ENCODE results near the gene RPLP1. TPM values are rescaled to one million over a fixed set of nuclear protein-coding genes. Genes with fewer than 3 reads are reported as not detected.

RPLP1 gene
- polyA plus RNA-seq, 1 donor (not counting 4 experiments of a cell fraction or from before 2014, with no cell fraction given), result 755 TPM

DNA sequence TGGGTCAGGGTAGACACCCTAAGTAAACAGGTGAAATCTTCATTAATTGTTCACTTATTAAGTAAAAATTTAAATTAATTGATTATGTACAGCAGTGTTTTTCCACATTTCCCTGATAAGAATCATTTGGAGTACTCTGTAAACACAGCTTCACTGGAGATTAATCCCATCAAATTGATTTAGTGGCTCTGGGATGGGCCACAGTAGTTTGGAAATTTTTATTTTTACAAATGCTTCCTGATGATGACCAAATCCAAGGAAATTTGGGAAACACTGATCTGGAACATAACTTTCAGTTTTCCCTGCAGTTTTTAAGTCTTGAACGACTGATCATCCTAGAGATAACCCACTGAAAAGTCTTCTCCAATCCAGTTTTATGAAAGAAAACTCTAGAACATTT lies 18.8 kb upstream of the RPLP1 start:
- no peaks in the 10 kb centered on the region for H3K9me3 ChIP-seq (ENCODE audit: control insufficient read depth, low read depth, low read length)
- no peaks in the 10 kb centered on the region for H4K20me1 ChIP-seq (ENCODE audit: control insufficient read depth, extremely low read depth, insufficient read depth, low read length)
- H3K4me2 ChIP-seq (ENCODE audit: control insufficient read depth, extremely low read depth, insufficient read depth, low read depth, low read length), result no peak overlapping the region
- H3K4me1 ChIP-seq (ENCODE audit: control insufficient read depth, extremely low read depth, insufficient read depth, low read length), result no peaks in the 10 kb centered on the region
- no peaks in the 10 kb centered on the region for H3K27me3 ChIP-seq (ENCODE audit: control insufficient read depth, extremely low read depth, insufficient read depth, low read length)
- H3K79me2 ChIP-seq (ENCODE audit: control insufficient read depth, insufficient read depth, low read length), result peaks cover 13% of the 10 kb centered on the region
- no peak for DNase-seq (ENCODE audit: low read depth, low spot score)
- dilution Hi-C loops (cut with MboI; ENCODE audit: extremely low pct_ligation_motif_present, low sequenced_read_pairs), result no loop called here
- no peak overlapping the region for H3K4me3 ChIP-seq (ENCODE audit: control insufficient read depth in 2 of 3, extremely low read depth in 1 of 3, insufficient read depth in 2 of 3, low read depth in 1 of 3, low read length in 3 of 3)
- no peak overlapping the region for H3K9ac ChIP-seq (ENCODE audit: control insufficient read depth, extremely low read depth, insufficient read depth, low read length)
- no peak for FAIRE-seq
- no peak overlapping the region for H3K27ac ChIP-seq (ENCODE audit: control insufficient read depth, insufficient read depth, low read length)
- H3K36me3 ChIP-seq (ENCODE audit: control insufficient read depth in 2 of 2, extremely low read depth in 1 of 2, insufficient read depth in 2 of 2, low read length in 2 of 2), result peaks cover 8 to 28% of the 10 kb centered on the region in 2 experiments
- H2AFZ ChIP-seq (ENCODE audit: control insufficient read depth, low read length), result no peak overlapping the region
- TF ChIP-seq CTCF (optimal IDR thresholded peaks at IDR 0.05 in 1 of 3, IDR thresholded peaks at IDR 0.05 in 1 of 3, conservative IDR thresholded peaks at IDR 0.05 in 1 of 3; ENCODE audit: extremely low read depth in 1 of 3, insufficient read depth in 2 of 3, low read length in 3 of 3) (no peak), EZH2 (IDR thresholded peaks at IDR 0.05; ENCODE audit: low read length) (no peak)
- H3K9me1 ChIP-seq (ENCODE audit: control insufficient read depth, extremely low read depth, insufficient read depth, low read length), result no peaks in the 10 kb centered on the region

DNA sequence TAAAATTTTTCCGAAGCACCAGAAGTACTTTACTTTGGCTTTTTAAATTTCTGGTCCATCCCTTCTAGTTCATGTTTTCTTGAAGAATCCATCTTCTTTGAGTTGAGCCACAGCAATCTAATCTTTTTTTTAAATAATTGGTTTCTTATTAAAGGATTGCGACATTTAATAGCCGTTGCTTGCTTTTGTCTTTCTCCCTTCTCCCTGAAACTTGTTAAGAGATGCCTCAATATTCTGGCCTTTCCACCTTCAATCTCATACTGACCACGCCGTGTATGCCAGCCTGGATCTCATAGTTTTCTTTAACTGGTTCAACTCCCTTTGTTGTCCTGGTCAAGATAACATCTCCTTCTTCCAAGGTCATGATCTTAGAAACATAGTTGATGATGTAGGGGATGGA lies 18.4 kb upstream of the RPLP1 start:
- FAIRE-seq, result no peak

More for the DNA sequence above, 18.4 kb upstream of the RPLP1 start:
- H3K27ac ChIP-seq (ENCODE audit: control insufficient read depth, insufficient read depth, low read length), result no peak overlapping the region
- TF ChIP-seq EZH2 (IDR thresholded peaks at IDR 0.05; ENCODE audit: low read length) (no peak), CTCF (optimal IDR thresholded peaks at IDR 0.05 in 1 of 3, IDR thresholded peaks at IDR 0.05 in 1 of 3, conservative IDR thresholded peaks at IDR 0.05 in 1 of 3; ENCODE audit: extremely low read depth in 1 of 3, insufficient read depth in 2 of 3, low read length in 3 of 3) (no peak)
- no peak overlapping the region for H2AFZ ChIP-seq (ENCODE audit: control insufficient read depth, low read length)
- no peak overlapping the region for H3K4me2 ChIP-seq (ENCODE audit: control insufficient read depth, extremely low read depth, insufficient read depth, low read depth, low read length)
- no peaks in the 10 kb centered on the region for H3K4me1 ChIP-seq (ENCODE audit: control insufficient read depth, extremely low read depth, insufficient read depth, low read length)
- peaks cover 13% of the 10 kb centered on the region for H3K79me2 ChIP-seq (ENCODE audit: control insufficient read depth, insufficient read depth, low read length)
- no peak overlapping the region for H3K9ac ChIP-seq (ENCODE audit: control insufficient read depth, extremely low read depth, insufficient read depth, low read length)
- no peaks in the 10 kb centered on the region for H3K9me1 ChIP-seq (ENCODE audit: control insufficient read depth, extremely low read depth, insufficient read depth, low read length)
- DNase-seq (ENCODE audit: low read depth, low spot score), result no peak
- no peaks in the 10 kb centered on the region for H3K9me3 ChIP-seq (ENCODE audit: control insufficient read depth, low read depth, low read length)
- no peaks in the 10 kb centered on the region for H4K20me1 ChIP-seq (ENCODE audit: control insufficient read depth, extremely low read depth, insufficient read depth, low read length)
- dilution Hi-C loops (cut with MboI; ENCODE audit: extremely low pct_ligation_motif_present, low sequenced_read_pairs), result no loop called here
- H3K27me3 ChIP-seq (ENCODE audit: control insufficient read depth, extremely low read depth, insufficient read depth, low read length), result no peaks in the 10 kb centered on the region
- H3K36me3 ChIP-seq (ENCODE audit: control insufficient read depth in 2 of 2, extremely low read depth in 1 of 2, insufficient read depth in 2 of 2, low read length in 2 of 2), result peaks cover 6 to 28% of the 10 kb centered on the region in 2 experiments
- no peak overlapping the region for H3K4me3 ChIP-seq (ENCODE audit: control insufficient read depth in 2 of 3, extremely low read depth in 1 of 3, insufficient read depth in 2 of 3, low read depth in 1 of 3, low read length in 3 of 3)
